Measurements from ENCODE around the gene LIPG.
"Not testable (repeated sequence)": the region's sequence is repeated elsewhere in the genome, so short reads cannot be mapped to it uniquely, and the experiment has no call there.

DNA sequence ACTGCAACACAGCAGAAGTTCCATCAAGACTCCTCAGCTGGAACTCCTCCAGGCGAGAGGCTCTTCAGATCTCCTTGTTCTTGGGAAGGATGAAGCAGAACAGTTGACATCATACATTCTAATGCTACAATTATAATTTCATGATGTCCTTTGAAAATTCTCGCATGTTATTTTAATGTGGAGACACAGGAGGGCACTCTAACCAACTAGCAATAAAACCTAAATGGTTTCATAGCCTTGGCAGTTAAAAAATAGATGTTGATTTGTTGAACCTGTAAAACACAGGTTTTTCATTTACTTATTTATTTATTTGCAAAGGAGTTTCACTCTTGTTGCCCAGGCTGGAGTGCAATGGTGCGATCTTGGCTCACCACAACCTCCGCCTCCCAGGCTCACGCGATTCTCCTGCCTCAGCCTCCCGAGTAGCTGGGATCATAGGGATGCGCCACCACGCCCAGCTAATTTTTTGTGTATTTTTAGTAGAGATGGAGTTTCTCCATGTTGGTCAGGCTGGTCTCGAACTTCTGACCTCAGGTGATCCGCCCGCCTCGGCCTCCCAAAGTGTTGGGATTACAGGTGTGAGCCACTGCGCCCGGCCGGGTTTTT lies 2.4 kb upstream of the LIPG start:
- TF ChIP-seq POLR2A (IDR thresholded peaks at IDR 0.05; ENCODE audit: low read depth, low read length); PAX5 (IDR thresholded peaks at IDR 0.05; ENCODE audit: insufficient read depth, low read length, severe bottlenecking): not testable (repeated sequence)

Measured in GM12891 (cell line).